ENCODE data around the gene PLCXD3.

The PLCXD3 gene

DNA sequence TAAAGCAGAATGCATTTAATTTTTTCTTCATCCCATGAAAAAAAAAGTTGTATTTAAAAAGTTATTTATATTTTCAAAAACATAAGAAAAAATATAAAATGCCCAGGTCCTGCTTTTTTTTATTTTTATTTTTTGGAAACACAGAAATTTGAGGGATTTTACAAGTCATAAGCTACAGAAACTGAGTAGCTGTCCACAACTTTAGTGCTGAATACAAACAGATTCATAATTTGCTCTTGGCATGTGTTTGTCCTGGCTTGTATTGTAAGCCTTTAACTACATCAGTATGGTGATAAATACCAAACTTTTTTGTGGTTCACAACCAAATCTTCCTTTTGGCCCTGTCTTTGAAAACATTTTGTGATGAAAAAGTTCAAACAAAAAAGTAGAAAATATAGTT, 7.5 kb upstream of the PLCXD3 start:
- peak; percentile 52 to 56 for DNase-seq (ENCODE audit: low read depth in 2 of 2)
- TF ChIP-seq CTCF (IDR thresholded peaks at IDR 0.05; ENCODE audit: low read depth, low read length), result no peak
- no peak overlapping the region for H3K4me3 ChIP-seq (replicated peaks in 1 of 2; ENCODE audit: low read depth in 2 of 2, low read length in 2 of 2)

GRCh38 chr5:41511241-41511640, 840 bp upstream of the PLCXD3 start:
- H3K4me3 ChIP-seq (replicated peaks in 1 of 2; ENCODE audit: low read depth in 2 of 2, low read length in 2 of 2), result peak overlapping the region in 1 of 2 donors; percentile 98

GRCh38 chr5:41509399-41510175, 814 bp downstream of the PLCXD3 start:
- peak overlapping the region; percentile 56 to 98 for H3K4me3 ChIP-seq (replicated peaks in 1 of 2; ENCODE audit: low read depth in 2 of 2, low read length in 2 of 2)
- no peak for TF ChIP-seq CTCF (IDR thresholded peaks at IDR 0.05; ENCODE audit: low read depth, low read length)
- no peak for DNase-seq (ENCODE audit: low read depth in 2 of 2)

More at GRCh38 chr5:41511241-41511640, 840 bp upstream of the PLCXD3 start:
- no peak for TF ChIP-seq CTCF (IDR thresholded peaks at IDR 0.05; ENCODE audit: low read depth, low read length)
- no peak for DNase-seq (ENCODE audit: low read depth in 2 of 2)

- no peak for TF ChIP-seq CTCF (IDR thresholded peaks at IDR 0.05; ENCODE audit: low read depth, low read length)
- H3K4me3 ChIP-seq (replicated peaks in 1 of 2; ENCODE audit: low read depth in 2 of 2, low read length in 2 of 2), result peak overlapping the region in 1 of 2 donors; percentile 98
Observed at GRCh38 chr5:41508696-41509398, 1.6 kb downstream of the PLCXD3 start.

DNA sequence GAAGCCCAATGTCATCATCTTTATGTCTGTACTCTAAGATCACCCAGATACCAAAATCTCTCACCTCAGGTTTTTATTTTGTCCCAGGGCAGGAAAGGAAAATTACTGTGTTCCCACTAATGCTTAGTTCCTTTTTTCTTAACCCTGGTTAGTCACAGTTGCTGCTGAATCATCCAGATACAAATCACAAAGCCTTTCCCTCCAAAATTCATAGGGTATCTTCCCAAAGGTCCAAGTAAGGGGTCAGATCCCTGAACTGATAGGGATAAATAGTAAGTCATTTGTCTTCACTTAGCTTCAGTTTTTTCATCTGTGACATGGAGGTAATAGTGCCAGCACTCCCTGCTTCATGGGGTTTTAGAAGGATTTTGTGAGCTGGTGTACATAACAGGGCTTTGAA, 2.2 kb downstream of the PLCXD3 start:
- peak in 1 of 2 donors; percentile 14 for DNase-seq (ENCODE audit: low read depth in 2 of 2)
- no peak for TF ChIP-seq CTCF (IDR thresholded peaks at IDR 0.05; ENCODE audit: low read depth, low read length)
- peak overlapping the region in 1 of 2 donors; percentile 98 for H3K4me3 ChIP-seq (replicated peaks in 1 of 2; ENCODE audit: low read depth in 2 of 2, low read length in 2 of 2)

More at GRCh38 chr5:41508696-41509398, 1.6 kb downstream of the PLCXD3 start:
- peak in 1 of 2 donors; percentile 41 for DNase-seq (ENCODE audit: low read depth in 2 of 2)

GRCh38 chr5:41507501-41507900, 2.9 kb downstream of the PLCXD3 start:
- no peak for TF ChIP-seq CTCF (IDR thresholded peaks at IDR 0.05; ENCODE audit: low read depth, low read length)
- no peak for DNase-seq (ENCODE audit: low read depth in 2 of 2)
- peak overlapping the region in 1 of 2 donors; percentile 98 for H3K4me3 ChIP-seq (replicated peaks in 1 of 2; ENCODE audit: low read depth in 2 of 2, low read length in 2 of 2)
